ENCODE measurements around the gene USP3. TPM values are rescaled to one million over a fixed set of nuclear protein-coding genes. Genes with fewer than 3 reads are reported as not detected.

USP3 gene
- total and polyA plus RNA-seq, 4 donors = 8.5 to 25.4 (median 14.8) TPM

GRCh38 chr15:63601026-63601703 lies 96.8 kb downstream of the USP3 start:
- DNase-seq (ENCODE audit: low spot score) = no peak
- under 1% methylated on average over 63 of the region's 63 CpGs for WGBS
- no peaks in the 10 kb centered on the region for H3K9me3 ChIP-seq (ENCODE audit: control insufficient read depth in 4 of 4, low read length in 3 of 4)
- no peaks in the 10 kb centered on the region for H3K27me3 ChIP-seq (ENCODE audit: control insufficient read depth in 4 of 4, insufficient read depth in 4 of 4, low read length in 3 of 4)
- TF ChIP-seq ATF3 (IDR thresholded peaks at IDR 0.05) (no peak), MAX (IDR thresholded peaks at IDR 0.05) (peak; percentile 1), EGR1 (IDR thresholded peaks at IDR 0.05; ENCODE audit: low read depth in 2 of 2) (no peak)
- peak overlapping the region; percentile 88 to 89 for H3K27ac ChIP-seq (ENCODE audit: low read depth in 1 of 2, low read length in 2 of 2)
- peak overlapping the region; percentile 61 to 88 (median 66) for H3K4me3 ChIP-seq (ENCODE audit: low read depth in 1 of 3, low read length in 3 of 3)
- no peaks in the 10 kb centered on the region for H3K36me3 ChIP-seq (ENCODE audit: control insufficient read depth in 4 of 4, insufficient read depth in 3 of 4, low read depth in 1 of 4, low read length in 3 of 4)
- H3K9ac ChIP-seq (ENCODE audit: low read depth in 1 of 2, low read length in 2 of 2) = peak overlapping the region; percentile 73 to 78
- H3K4me1 ChIP-seq (ENCODE audit: control insufficient read depth in 4 of 4, insufficient read depth in 4 of 4, low read length in 3 of 4) = peaks cover 0 to 25% (median 17%) of the 10 kb centered on the region in 4 donors

- TF ChIP-seq FOXA1 (IDR thresholded peaks at IDR 0.05) (no peak), REST (IDR thresholded peaks at IDR 0.05) (no peak), TAF1 (conservative IDR thresholded peaks at IDR 0.05) (no peak), EGR1 (IDR thresholded peaks at IDR 0.05; ENCODE audit: low read depth in 2 of 2) (no peak), HNF4G (IDR thresholded peaks at IDR 0.05) (no peak), NR2F2 (IDR thresholded peaks at IDR 0.05) (no peak), ZBTB33 (IDR thresholded peaks at IDR 0.05) (no peak)
- no peak for DNase-seq (ENCODE audit: low spot score)
Measured at GRCh38 chr15:63601704-63602185, 97.4 kb downstream of the USP3 start.

GRCh38 chr15:63602595-63602994 lies 98.2 kb downstream of the USP3 start:
- H3K4me1 ChIP-seq (ENCODE audit: control insufficient read depth in 4 of 4, insufficient read depth in 4 of 4, low read length in 3 of 4) = peaks cover 0 to 25% (median 17%) of the 10 kb centered on the region in 4 donors
- no peaks in the 10 kb centered on the region for H3K27me3 ChIP-seq (ENCODE audit: control insufficient read depth in 4 of 4, insufficient read depth in 4 of 4, low read length in 3 of 4)
- H3K9ac ChIP-seq (ENCODE audit: low read depth in 1 of 2, low read length in 2 of 2) = no peak overlapping the region
- H3K36me3 ChIP-seq (ENCODE audit: control insufficient read depth in 4 of 4, insufficient read depth in 3 of 4, low read depth in 1 of 4, low read length in 3 of 4) = peaks cover 0 to 2% (median 1%) of the 10 kb centered on the region in 4 donors
- H3K4me3 ChIP-seq (ENCODE audit: low read depth in 1 of 3, low read length in 3 of 3) = no peak overlapping the region
- H3K27ac ChIP-seq (ENCODE audit: low read depth in 1 of 2, low read length in 2 of 2) = no peak overlapping the region
- DNase-seq (ENCODE audit: low spot score) = no peak
- WGBS = 94% methylated on average over 3 of the region's 3 CpGs
- H3K9me3 ChIP-seq (ENCODE audit: control insufficient read depth in 4 of 4, low read length in 3 of 4) = no peaks in the 10 kb centered on the region
- TF ChIP-seq ATF3 (IDR thresholded peaks at IDR 0.05) = no peak
- TF ChIP-seq NR2F2 (IDR thresholded peaks at IDR 0.05) = no peak
- TF ChIP-seq CTCF (IDR thresholded peaks at IDR 0.05; ENCODE audit: low read depth, low read length, missing input control) = no peak
- TF ChIP-seq JUND (IDR thresholded peaks at IDR 0.05) = no peak
- no peak for TF ChIP-seq GABPA (IDR thresholded peaks at IDR 0.05 in 1 of 2, conservative IDR thresholded peaks at IDR 0.05 in 1 of 2)
- no peak for TF ChIP-seq ZBTB33 (IDR thresholded peaks at IDR 0.05)
- no peak for TF ChIP-seq HNF4A (conservative IDR thresholded peaks at IDR 0.05)
- TF ChIP-seq FOXA2 (IDR thresholded peaks at IDR 0.05) = no peak
- TF ChIP-seq HNF4G (IDR thresholded peaks at IDR 0.05) = no peak
- TF ChIP-seq FOXA1 (IDR thresholded peaks at IDR 0.05) = no peak

More at GRCh38 chr15:63601704-63602185, 97.4 kb downstream of the USP3 start:
- Histone ChIP-seq H3K9ac (ENCODE audit: low read depth in 1 of 2, low read length in 2 of 2) (peak overlapping the region; percentile 73 to 78), H3K9me3 (ENCODE audit: control insufficient read depth in 4 of 4, low read length in 3 of 4) (no peaks in the 10 kb centered on the region), H3K4me1 (ENCODE audit: control insufficient read depth in 4 of 4, insufficient read depth in 4 of 4, low read length in 3 of 4) (peaks cover 0 to 25% (median 17%) of the 10 kb centered on the region in 4 donors), H3K27me3 (ENCODE audit: control insufficient read depth in 4 of 4, insufficient read depth in 4 of 4, low read length in 3 of 4) (no peaks in the 10 kb centered on the region), H3K36me3 (ENCODE audit: control insufficient read depth in 4 of 4, insufficient read depth in 3 of 4, low read depth in 1 of 4, low read length in 3 of 4) (no peaks in the 10 kb centered on the region), H3K27ac (ENCODE audit: low read depth in 1 of 2, low read length in 2 of 2) (peak overlapping the region; percentile 88 to 89), H3K4me3 (ENCODE audit: low read depth in 1 of 3, low read length in 3 of 3) (peak overlapping the region; percentile 61 to 88 (median 66))
- 45% methylated on average over 9 of the region's 9 CpGs for WGBS

Data from liver (tissue), 9 donors.